ENCODE data around the gene MLXIPL. TPM values are rescaled to one million over a fixed set of nuclear protein-coding genes. Genes with fewer than 3 reads are reported as not detected.

MLXIPL gene
- total RNA-seq, 3 donors from 2014 or later (not counting 1 experiment from before 2014, with no cell fraction given), result not detected

GRCh38 chr7:73572767-73573186 lies 51.5 kb downstream of the MLXIPL start:
- Histone ChIP-seq H3K9me3 (ENCODE audit: control insufficient read depth, insufficient read depth, low read length) (no peaks in the 10 kb centered on the region), H3K36me3 (ENCODE audit: control insufficient read depth, insufficient read depth, low read length) (peaks cover 48% of the 10 kb centered on the region), H3K4me1 (ENCODE audit: control insufficient read depth, insufficient read depth, low read length) (peaks cover 8% of the 10 kb centered on the region), H3K4me3 (ENCODE audit: low read length) (no peak overlapping the region), H3K27me3 (ENCODE audit: control insufficient read depth, insufficient read depth, low read length) (no peaks in the 10 kb centered on the region), H3K27ac (ENCODE audit: low read length) (no peak overlapping the region)
- TF ChIP-seq CTCF (IDR thresholded peaks at IDR 0.05), result no peak
- intact Hi-C loops (cut with micrococcal nuclease), result no loop called here
- H3K27me3 Mint-ChIP-seq (ENCODE audit: low read depth in 2 of 2), result no peaks in the 10 kb centered on the region
- H3K4me3 Mint-ChIP-seq, result no peak overlapping the region
- WGBS (ENCODE audit: insufficient coverage), result 95% methylated on average over 6 of the region's 6 CpGs
- ATAC-seq, result no peak
- H3K4me1 Mint-ChIP-seq, result peaks cover 0 to 15% of the 10 kb centered on the region in 2 donors
- no peaks in the 10 kb centered on the region for H3K36me3 Mint-ChIP-seq
- H3K27ac Mint-ChIP-seq, result no peak overlapping the region
- no peak for DNase-seq
- H3K9me3 Mint-ChIP-seq, result no peaks in the 10 kb centered on the region

GRCh38 chr7:73570977-73571376 lies 53.3 kb downstream of the MLXIPL start:
- Mint-ChIP-seq H3K27ac (no peak overlapping the region), H3K27me3 (ENCODE audit: low read depth in 2 of 2) (no peaks in the 10 kb centered on the region), H3K4me1 (peaks cover 7 to 13% of the 10 kb centered on the region in 2 donors), H3K4me3 (no peak overlapping the region), H3K9me3 (no peaks in the 10 kb centered on the region), H3K36me3 (no peaks in the 10 kb centered on the region)
- no peaks in the 10 kb centered on the region for H3K9me3 ChIP-seq (ENCODE audit: control insufficient read depth, insufficient read depth, low read length)
- no peak for TF ChIP-seq CTCF (IDR thresholded peaks at IDR 0.05)
- no peaks in the 10 kb centered on the region for H3K27me3 ChIP-seq (ENCODE audit: control insufficient read depth, insufficient read depth, low read length)
- intact Hi-C loops (cut with micrococcal nuclease), result no loop called here
- ATAC-seq (no peak), DNase-seq (no peak)
- peaks cover 3% of the 10 kb centered on the region for H3K4me1 ChIP-seq (ENCODE audit: control insufficient read depth, insufficient read depth, low read length)
- H3K4me3 ChIP-seq (ENCODE audit: low read length), result no peak overlapping the region
- no peak overlapping the region for H3K27ac ChIP-seq (ENCODE audit: low read length)
- H3K36me3 ChIP-seq (ENCODE audit: control insufficient read depth, insufficient read depth, low read length), result peaks cover 48% of the 10 kb centered on the region
- WGBS (ENCODE audit: insufficient coverage), result 97% methylated on average over 10 of the region's 10 CpGs

- intact Hi-C loops (cut with micrococcal nuclease), result no loop called here
- no peak for TF ChIP-seq CTCF (IDR thresholded peaks at IDR 0.05)
- H3K27me3 ChIP-seq (ENCODE audit: control insufficient read depth, insufficient read depth, low read length), result no peaks in the 10 kb centered on the region
- Mint-ChIP-seq H3K4me1 (peaks cover 7 to 16% of the 10 kb centered on the region in 2 donors), H3K4me3 (no peak overlapping the region), H3K9me3 (no peaks in the 10 kb centered on the region), H3K36me3 (no peaks in the 10 kb centered on the region), H3K27ac (no peak overlapping the region), H3K27me3 (ENCODE audit: low read depth in 2 of 2) (no peaks in the 10 kb centered on the region)
- H3K9me3 ChIP-seq (ENCODE audit: control insufficient read depth, insufficient read depth, low read length), result no peaks in the 10 kb centered on the region
- no peak overlapping the region for H3K4me3 ChIP-seq (ENCODE audit: low read length)
- H3K27ac ChIP-seq (ENCODE audit: low read length), result no peak overlapping the region
- H3K36me3 ChIP-seq (ENCODE audit: control insufficient read depth, insufficient read depth, low read length), result peaks cover 48% of the 10 kb centered on the region
- H3K4me1 ChIP-seq (ENCODE audit: control insufficient read depth, insufficient read depth, low read length), result peaks cover 8% of the 10 kb centered on the region
- 97% methylated on average over 22 of the region's 22 CpGs for WGBS (ENCODE audit: insufficient coverage)
- ATAC-seq, result no peak
- DNase-seq, result no peak
Observed at GRCh38 chr7:73570521-73570920, 53.8 kb downstream of the MLXIPL start.

- Histone ChIP-seq H3K27me3 (ENCODE audit: control insufficient read depth, insufficient read depth, low read length) (no peaks in the 10 kb centered on the region), H3K4me1 (ENCODE audit: control insufficient read depth, insufficient read depth, low read length) (peaks cover 9% of the 10 kb centered on the region), H3K9me3 (ENCODE audit: control insufficient read depth, insufficient read depth, low read length) (no peaks in the 10 kb centered on the region), H3K27ac (ENCODE audit: low read length) (no peak overlapping the region), H3K36me3 (ENCODE audit: control insufficient read depth, insufficient read depth, low read length) (peaks cover 42% of the 10 kb centered on the region), H3K4me3 (ENCODE audit: low read length) (no peak overlapping the region)
- DNase-seq (no peak), ATAC-seq (no peak)
- WGBS (ENCODE audit: insufficient coverage), result 92% methylated on average over 5 of the region's 5 CpGs
- no peaks in the 10 kb centered on the region for H3K27me3 Mint-ChIP-seq (ENCODE audit: low read depth in 2 of 2)
- no peak for TF ChIP-seq CTCF (IDR thresholded peaks at IDR 0.05)
- no peak overlapping the region for H3K4me3 Mint-ChIP-seq
- H3K27ac Mint-ChIP-seq, result no peak overlapping the region
- no peaks in the 10 kb centered on the region for H3K9me3 Mint-ChIP-seq
- H3K4me1 Mint-ChIP-seq, result peaks cover 7 to 14% of the 10 kb centered on the region in 2 donors
- intact Hi-C loops (cut with micrococcal nuclease), result no loop called here
- no peaks in the 10 kb centered on the region for H3K36me3 Mint-ChIP-seq
Observed at GRCh38 chr7:73569042-73569608, 55.2 kb downstream of the MLXIPL start.

Data from natural killer cell (primary cell).